GM12878 (cell line): Measurements from ENCODE around the gene IRF4. TPM values are rescaled to one million over a fixed set of nuclear protein-coding genes. Genes with fewer than 3 reads are reported as not detected.

Experiments
- ATAC-seq: fragments of 200-7000 bp; cut with Tn5 transposase; 3 replicates; pipeline ENCODE4 v1.9.1; 2020; ENCODE audit warnings: mild to moderate bottlenecking, moderate library complexity
- BruUV-seq: library from RNA; stranded (reverse); fragments of 400-500 nt; replicated peaks from 2 replicates; lab custom pipeline; 2021; lab: Mats Ljungman, UMichigan
- CTCF ChIA-PET: fragments of 300-600 bp; sonication (Branson Sonifier 250); formaldehyde crosslinking; extraction: SDS; loops from one replicate; lab custom pipeline; 2021; ENCODE audit warnings: inconsistent platforms; lab: Yijun Ruan, JAX
- POLR2A ChIA-PET: fragments of 350-600 bp; formaldehyde crosslinking; extraction: SDS; loops from one replicate; lab custom pipeline; 2021; ENCODE audit warnings: inconsistent platforms; lab: Charles Lee
- RAD21 ChIA-PET: fragments of 300-600 bp; sonication (Branson Sonifier 250); formaldehyde crosslinking; loops from one replicate; lab custom pipeline; 2023; ENCODE audit warnings: antibody characterized with exemption; ENCODE audit not compliant: unreplicated experiment; lab: Charles Lee
- SMC1A ChIA-PET: fragments of 300-600 bp; sonication (Branson Sonifier 250); formaldehyde crosslinking; loops from one replicate; lab custom pipeline; 2023; ENCODE audit not compliant: unreplicated experiment, uncharacterized antibody; lab: Charles Lee
- DNase-seq: peaks from one replicate; pipeline ENCODE4 v3.0.0-alpha.2; 2011; ENCODE audit warnings: low read depth, low spot score
- FAIRE-seq: peaks from 3 replicates; lab custom pipeline; 2011; peaks lifted over from hg19 to GRCh38; lab: Jason Lieb, UNC
- H2AFZ ChIP-seq: 2 replicates; pipeline ENCODE4 v1.6.0; 2011; ENCODE audit warnings: low read depth, low read length, control low read depth; ENCODE audit not compliant: control insufficient read depth
- H3K27ac ChIP-seq: 2 replicates; pipeline ENCODE4 v1.5.1; 2011; ENCODE audit warnings: control low read depth; ENCODE audit not compliant: control insufficient read depth, insufficient read depth
- H3K27me3 ChIP-seq, 2 experiments: replicated peaks in 1 of 2; 2 replicates each; pipeline versions ENCODE4 v1.6.0 to v1.6.1; 2011; ENCODE audit warnings: low read length in 1 of 2; ENCODE audit not compliant: control insufficient read depth in 2 of 2, insufficient read depth in 2 of 2
- H3K36me3 ChIP-seq, 2 experiments: 2 replicates each; pipeline ENCODE4 v1.5.1; 2011; ENCODE audit warnings: low read length in 1 of 2; ENCODE audit not compliant: control insufficient read depth in 2 of 2, insufficient read depth in 2 of 2
- H3K4me1 ChIP-seq: 2 replicates; pipeline ENCODE4 v1.6.1; 2011; ENCODE audit warnings: mild to moderate bottlenecking, low read length, moderate library complexity, mixed read lengths; ENCODE audit not compliant: control insufficient read depth, insufficient read depth
- H3K4me2 ChIP-seq: 2 replicates; pipeline ENCODE4 v1.6.0; 2011; ENCODE audit warnings: control low read depth; ENCODE audit not compliant: control insufficient read depth, insufficient read depth
- H3K4me3 ChIP-seq: fragments of 200-600 bp; sonication (generic); 2 replicates; pipeline ENCODE4 v1.5.1; 2016
- H3K79me2 ChIP-seq: 2 replicates; pipeline ENCODE4 v1.6.0; 2011; ENCODE audit warnings: low read length; ENCODE audit not compliant: control insufficient read depth, insufficient read depth
- H3K9ac ChIP-seq: 2 replicates; pipeline ENCODE4 v1.8.0; 2011; ENCODE audit warnings: low read length, control low read depth, mixed read lengths; ENCODE audit not compliant: control insufficient read depth, insufficient read depth
- H3K9me3 ChIP-seq: replicated peaks from 3 replicates; pipeline ENCODE4 v1.5.1; 2011; ENCODE audit warnings: mild to moderate bottlenecking, low read length; ENCODE audit not compliant: control insufficient read depth, insufficient read depth
- H4K20me1 ChIP-seq: 2 replicates; pipeline ENCODE4 v1.6.0; 2011; ENCODE audit not compliant: control insufficient read depth, insufficient read depth
- CBX5 ChIP-seq: sonication (generic); IDR thresholded peaks from 2 replicates; pipeline ENCODE4 v1.6.1; 2016; ENCODE audit warnings: low read depth, moderate library complexity, mild to moderate bottlenecking, inconsistent platforms
- LARP7 ChIP-seq: fragments of 450-650 bp; IDR thresholded peaks from 2 replicates; pipeline ENCODE4 v1.6.1; 2017; ENCODE audit warnings: mild to moderate bottlenecking
- MYC ChIP-seq: IDR thresholded peaks from 2 replicates; pipeline ENCODE4 v1.6.1; 2011; ENCODE audit warnings: mild to moderate bottlenecking, low read length, moderate library complexity, inconsistent platforms; ENCODE audit not compliant: insufficient read depth, insufficient replicate concordance, insufficient read length, severe bottlenecking
- RAD51 ChIP-seq: fragments of 450-650 bp; IDR thresholded peaks from 2 replicates; pipeline ENCODE4 v1.6.1; 2016; ENCODE audit warnings: moderate library complexity, mild to moderate bottlenecking, inconsistent platforms
- SPI1 ChIP-seq: IDR thresholded peaks from 2 replicates; pipeline ENCODE4 v1.6.1; 2011; ENCODE audit warnings: low read depth, mild to moderate bottlenecking, low read length, moderate library complexity, borderline replicate concordance; ENCODE audit not compliant: insufficient read depth
- WGBS: methylation state at CpG from one replicate; pipeline ENCODE4 v1.1.6; 2016; ENCODE audit warnings: low lambda C conversion rate; ENCODE audit not compliant: insufficient replicate concordance, insufficient coverage; ENCODE audit errors: missing lambda C conversion rate; 5-methylcytosine and 5-hydroxymethylcytosine counted together
- in situ Hi-C: fragments of 300-500 bp; cut with MboI; formaldehyde crosslinking; loops from 9 replicates; pipeline ENCODE4 v1.14.3; 2018; ENCODE audit warnings: mixed read lengths
- intact Hi-C: fragments of 100-400 bp; cut with micrococcal nuclease; formaldehyde crosslinking; loops from one replicate; pipeline ENCODE4 v1.14.2; 2022; ENCODE audit not compliant: unreplicated experiment
- polyA plus RNA-seq, 11 experiments: library from polyadenylated mRNA; depleted of rRNA in 4 of 11; unstranded in 6 of 11; stranded (reverse) in 5 of 11; fragments of >200 nt; fragmentation: Nextera tagmentation in 4 of 11; fragmentation: Illumina TruSeq in 1 of 11; extraction: Ambion mirVana in 4 of 11; extraction: Trizol in 1 of 11; gene quantifications; 1 replicate in 1 of 11; 2 replicates in 10 of 11; pipeline versions ENCODE4 v1.2.1 to v1.2.3, GENCODE V29; 2011 to 2016; ENCODE audit warnings: inconsistent platforms in 2 of 11, missing spikeins in 2 of 11, low read depth in 1 of 11
- total RNA-seq, 4 experiments: library from RNA; depleted of rRNA in 3 of 4; stranded (reverse); fragments of >200 nt in 3 of 4; fragmentation: Illumina TruSeq in 1 of 4; extraction: Trizol in 1 of 4; gene quantifications; 2 replicates each; pipeline versions ENCODE4 v1.2.1 to v1.2.3, GENCODE V29; 2013 to 2021

Gene IRF4
- total and polyA plus RNA-seq, 10 of the 15 experiments (the other 5 are each of a cell fraction or from before 2014, with no cell fraction given), result 50.0 to 495 (median 257) TPM

- ChIA-PET CTCF (no interaction called here), POLR2A (no interaction called here), SMC1A (interaction anchor here (0.9 to 5.3 kb wide), 3 partner anchors 10 to 103 kb away, joined by 3 to 23 read pairs (median 3); no protein-coding TSS in a partner anchor), RAD21 (no interaction called here)
- ATAC-seq (no peak), DNase-seq (no peak), FAIRE-seq (no peak)
- Histone ChIP-seq H3K36me3 (peaks cover 5 to 16% of the 10 kb centered on the region in 2 experiments), H3K27ac (no peak overlapping the region), H3K4me1 (no peaks in the 10 kb centered on the region), H3K79me2 (no peaks in the 10 kb centered on the region), H3K9me3 (peaks cover 2% of the 10 kb centered on the region; the same call in 2 of the 3 replicates), H3K4me2 (no peak overlapping the region), H2AFZ (no peak overlapping the region), H3K27me3 (no peaks in the 10 kb centered on the region), H4K20me1 (peaks cover 7% of the 10 kb centered on the region; the same call in 1 of the 2 replicates), H3K4me3 (no peak overlapping the region), H3K9ac (no peak overlapping the region)
- TF ChIP-seq SPI1, result peak; percentile 9; the same call in 1 of the 2 replicates
- no peak for TF ChIP-seq RAD51
- TF ChIP-seq LARP7, result no peak
- no TSS peak for BruUV-seq
- intact Hi-C loops (no loop called here), in situ Hi-C loops (no loop called here)
Observed at GRCh38 chr6:414447-414846, 22.9 kb downstream of the IRF4 start.

- H3K27ac ChIP-seq, result no peak overlapping the region
- POLR2A ChIA-PET, result no interaction called here
- in situ Hi-C loops, result no loop called here
- CTCF ChIA-PET, result no interaction called here
- no peak overlapping the region for H2AFZ ChIP-seq
- no peak overlapping the region for H3K4me2 ChIP-seq
- 89% methylated on average over 3 of the region's 3 CpGs for WGBS
- H3K36me3 ChIP-seq, result peaks cover 5 to 9% of the 10 kb centered on the region in 2 experiments
- H3K9me3 ChIP-seq, result peaks cover 2% of the 10 kb centered on the region; the same call in 2 of the 3 replicates
- H3K27me3 ChIP-seq, result no peaks in the 10 kb centered on the region
- no peak overlapping the region for H3K4me3 ChIP-seq
- 0 out of 2 replicates have a peak, but pooled peaks have one; percentile 47 for TF ChIP-seq CBX5
- no peak for TF ChIP-seq MYC
- no peak overlapping the region for H3K9ac ChIP-seq
- peaks cover 6% of the 10 kb centered on the region; the same call in 1 of the 2 replicates for H4K20me1 ChIP-seq
- no peaks in the 10 kb centered on the region for H3K79me2 ChIP-seq
- DNase-seq (no peak), FAIRE-seq (no peak), ATAC-seq (no peak)
- RAD21 ChIA-PET, result no interaction called here
- SMC1A ChIA-PET, result interaction anchor here (1.4 to 5.3 kb wide), 3 partner anchors 9 to 102 kb away, joined by 3 to 23 read pairs (median 5); no protein-coding TSS in a partner anchor
- intact Hi-C loops, result no loop called here
- BruUV-seq, result no TSS peak
- no peaks in the 10 kb centered on the region for H3K4me1 ChIP-seq
Observed at GRCh38 chr6:415087-415486, 23.5 kb downstream of the IRF4 start.
